Activated naive CD4-positive, alpha-beta T cell treated with anti-CD3 and anti-CD28 coated beads, Interleukin-2, amount 50 U/mL, for 24 hours (primary cell): Measurements from ENCODE around the gene KRTAP12-3.
A peak's percentile ranks its signal among the peaks of the same experiment; 100 is the strongest.
"Not testable (repeated sequence)": the region's sequence is repeated elsewhere in the genome, so short reads cannot be mapped to it uniquely, and the experiment has no call there.

Source experiments
- H3K27ac Mint-ChIP-seq: one replicate; pipeline ENCODE4 v1.8.0; 2021; ENCODE audit warnings: mild to moderate bottlenecking, mixed read lengths
- H3K27me3 Mint-ChIP-seq: one replicate; pipeline ENCODE4 v1.8.0; 2021; ENCODE audit warnings: mixed read lengths
- H3K36me3 Mint-ChIP-seq: one replicate; pipeline ENCODE4 v1.8.0; 2021; ENCODE audit warnings: mixed read lengths
- H3K4me1 Mint-ChIP-seq: one replicate; pipeline ENCODE4 v1.8.0; 2021; ENCODE audit warnings: mixed read lengths
- H3K4me3 Mint-ChIP-seq: one replicate; pipeline ENCODE4 v1.8.0; 2021; ENCODE audit warnings: mild to moderate bottlenecking, mixed read lengths
- H3K9me3 Mint-ChIP-seq: one replicate; pipeline ENCODE4 v1.8.0; 2021; ENCODE audit warnings: mixed read lengths

Gene KRTAP12-3

DNA sequence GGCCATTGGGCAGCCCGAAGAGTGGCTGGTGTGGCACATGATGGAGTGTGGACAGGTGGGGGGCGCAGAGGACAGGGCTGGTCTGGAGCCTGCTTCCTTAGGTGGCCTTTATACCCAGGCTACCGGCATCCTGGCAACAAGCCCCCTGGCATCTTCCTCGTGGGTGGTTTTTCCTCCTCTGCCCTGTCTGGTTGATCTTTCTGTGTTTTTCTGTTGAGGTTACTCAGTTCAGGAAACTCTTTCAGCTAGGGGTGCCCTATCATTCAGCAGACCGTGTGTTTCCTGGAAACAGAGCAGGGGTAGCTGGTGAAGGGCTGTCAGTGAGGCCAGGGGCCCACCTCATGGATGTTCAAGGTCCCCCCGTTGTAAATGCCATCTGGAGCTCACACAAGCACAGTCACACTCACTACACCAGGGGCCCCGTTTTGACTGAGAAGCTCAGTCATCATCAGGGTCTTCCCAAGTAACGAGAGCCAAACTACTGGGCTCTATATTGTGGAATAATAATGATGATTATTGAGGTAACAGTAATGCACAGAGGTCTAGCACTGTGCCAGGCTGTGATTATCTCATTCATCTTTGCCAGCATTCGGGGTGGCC lies 3.1 kb upstream of the KRTAP12-3 start, which contains the start of gene KRTAP12-4:
KRTAP12-4 (minus strand) TSS at position 84 of the 600 bp plus-strand sequence; CDS start at position 39, 45 bp downstream.
- Mint-ChIP-seq H3K27ac (peak within 1 kb of the TSS; percentile 65), H3K36me3 (peaks cover 11% of the 10 kb centered on the region), H3K4me1 (peaks cover 67% of the 10 kb centered on the region), H3K4me3 (peak within 1 kb of the TSS; percentile 36), H3K27me3 (no peaks in the 10 kb centered on the region), H3K9me3 (peaks cover 13% of the 10 kb centered on the region)

DNA sequence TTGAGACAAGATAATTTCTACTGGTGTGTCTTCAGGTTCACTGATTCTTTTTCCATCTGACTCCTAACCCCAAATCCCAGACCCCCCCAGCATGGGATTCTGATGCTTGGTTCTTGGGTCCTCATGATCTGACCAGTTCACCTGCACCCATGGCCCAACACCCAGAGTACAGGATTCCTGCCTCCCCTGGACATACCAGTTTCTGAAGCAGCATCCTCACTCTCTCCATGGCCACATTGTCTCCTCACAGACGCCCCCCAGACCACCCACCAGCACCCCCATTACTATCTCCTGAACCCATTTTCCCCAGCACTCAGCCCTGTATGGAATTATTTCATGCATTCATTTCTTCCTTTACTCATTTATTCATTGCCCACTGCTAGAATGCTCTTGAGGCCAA lies 864 bp upstream of the KRTAP12-3 start:
- Mint-ChIP-seq H3K9me3 (peaks cover 19% of the 10 kb centered on the region), H3K4me1 (peaks cover 68% of the 10 kb centered on the region), H3K4me3 (peak overlapping the region; percentile 76), H3K36me3 (peaks cover 12% of the 10 kb centered on the region), H3K27me3 (no peaks in the 10 kb centered on the region), H3K27ac (peak overlapping the region; percentile 84)

DNA sequence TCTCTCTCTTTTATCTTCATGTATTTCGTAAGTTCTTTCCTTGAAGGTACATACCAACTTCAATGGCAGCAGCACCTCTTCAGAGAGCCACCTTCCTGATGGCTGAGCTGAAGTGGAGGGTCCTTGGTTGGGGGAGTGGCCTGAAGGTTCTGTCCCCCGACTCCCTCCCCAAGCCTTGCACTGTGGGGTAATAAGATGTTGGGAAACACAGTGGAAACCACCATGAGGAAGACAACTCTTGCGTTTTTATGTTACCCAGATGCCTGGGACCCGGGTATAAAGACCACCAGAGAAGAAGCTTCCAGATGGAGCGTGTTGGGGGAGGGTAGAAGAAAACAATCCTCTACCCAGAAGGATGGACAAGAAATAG lies 794 bp downstream of the KRTAP12-3 start:
- H3K4me3 Mint-ChIP-seq: peak overlapping the region; percentile 76
- peaks cover 20% of the 10 kb centered on the region for H3K9me3 Mint-ChIP-seq
- peaks cover 12% of the 10 kb centered on the region for H3K36me3 Mint-ChIP-seq
- H3K27ac Mint-ChIP-seq: peak overlapping the region; percentile 93
- H3K27me3 Mint-ChIP-seq: no peaks in the 10 kb centered on the region
- peaks cover 65% of the 10 kb centered on the region for H3K4me1 Mint-ChIP-seq

DNA sequence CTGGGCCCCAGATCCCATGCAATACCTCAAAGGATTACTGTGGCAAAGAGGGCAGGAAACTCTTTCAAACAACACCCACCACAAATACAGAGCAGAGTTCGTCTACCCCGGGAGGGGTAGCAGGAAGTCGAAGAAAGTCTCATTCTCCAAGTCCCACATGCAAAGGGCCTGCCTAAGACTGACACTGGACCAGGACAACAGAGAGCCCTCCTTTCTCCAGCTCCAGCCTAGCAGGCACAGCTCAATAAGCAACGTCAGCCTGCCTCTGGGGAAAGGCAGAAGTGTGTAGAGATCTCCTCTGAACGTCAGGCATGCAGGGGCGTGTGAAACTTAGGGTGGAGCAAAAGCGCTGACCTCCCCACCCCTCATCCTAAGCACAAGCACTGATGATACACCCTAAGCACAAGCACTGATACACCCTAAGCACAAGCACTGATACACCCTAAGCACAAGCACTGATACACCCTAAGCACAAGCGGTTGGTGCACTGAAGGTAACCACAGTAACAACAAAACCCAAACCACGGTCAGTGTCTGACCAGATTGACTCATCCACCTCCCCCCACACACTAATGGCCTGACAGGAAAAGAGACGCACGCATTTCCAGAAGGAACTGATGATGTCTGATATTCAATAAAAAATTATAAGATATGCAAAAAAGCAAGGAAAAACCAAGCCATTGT lies 1.3 kb downstream of the KRTAP12-3 start:
- Mint-ChIP-seq H3K4me1 (peaks cover 60% of the 10 kb centered on the region), H3K4me3 (peak overlapping the region; percentile 76), H3K36me3 (peaks cover 12% of the 10 kb centered on the region), H3K9me3 (peaks cover 20% of the 10 kb centered on the region), H3K27me3 (no peaks in the 10 kb centered on the region), H3K27ac (peak overlapping the region; percentile 93)

DNA sequence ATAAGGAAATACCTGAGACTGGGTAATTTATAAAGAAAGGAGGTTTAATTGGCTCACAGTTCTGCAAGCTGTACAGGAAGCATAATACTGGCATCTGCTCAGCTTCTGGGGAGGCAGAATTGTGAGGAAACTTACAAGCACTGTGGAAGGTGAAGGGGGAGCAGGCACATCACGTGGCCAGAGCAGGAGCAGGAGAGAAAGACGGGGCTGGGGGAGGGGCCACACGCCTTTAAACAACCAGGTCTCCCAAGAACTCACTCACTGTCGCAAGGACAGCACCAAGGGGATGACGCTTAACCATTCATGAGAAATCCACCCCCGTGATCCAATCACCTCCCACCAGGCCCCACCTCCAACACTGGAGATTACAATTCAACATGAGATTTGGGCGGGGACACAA lies 3.8 kb downstream of the KRTAP12-3 start:
- H3K27ac Mint-ChIP-seq: peak overlapping the region; percentile 20
- not testable (repeated sequence) for H3K4me3 Mint-ChIP-seq, H3K27me3 Mint-ChIP-seq, H3K36me3 Mint-ChIP-seq
- peaks cover 38% of the 10 kb centered on the region for H3K4me1 Mint-ChIP-seq
- peaks cover 14% of the 10 kb centered on the region for H3K9me3 Mint-ChIP-seq

DNA sequence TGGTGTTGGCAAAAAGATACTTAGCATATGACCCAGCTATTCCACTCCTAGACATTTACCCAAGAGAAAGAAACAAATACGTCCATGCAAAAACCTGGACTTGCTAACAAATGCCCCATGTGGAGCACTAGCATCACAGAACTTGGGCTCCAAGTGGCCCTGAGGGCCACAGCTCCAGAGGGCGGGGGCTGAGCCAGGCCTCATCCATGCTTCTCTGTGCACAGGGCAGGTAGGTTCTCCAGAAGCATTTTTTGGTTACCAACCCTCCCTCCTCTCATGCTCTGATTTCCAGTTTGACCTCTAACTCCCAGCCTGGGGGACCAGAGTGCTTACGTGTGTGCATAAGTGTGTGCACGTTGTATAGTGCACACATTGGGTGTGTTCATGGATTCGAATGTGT lies 7.0 kb downstream of the KRTAP12-3 start:
- no peak overlapping the region for H3K4me3 Mint-ChIP-seq
- peaks cover 3% of the 10 kb centered on the region for H3K36me3 Mint-ChIP-seq
- peak overlapping the region; percentile 73 for H3K27ac Mint-ChIP-seq
- H3K27me3 Mint-ChIP-seq: no peaks in the 10 kb centered on the region
- H3K9me3 Mint-ChIP-seq: peaks cover 12% of the 10 kb centered on the region
- peaks cover 7% of the 10 kb centered on the region for H3K4me1 Mint-ChIP-seq

DNA sequence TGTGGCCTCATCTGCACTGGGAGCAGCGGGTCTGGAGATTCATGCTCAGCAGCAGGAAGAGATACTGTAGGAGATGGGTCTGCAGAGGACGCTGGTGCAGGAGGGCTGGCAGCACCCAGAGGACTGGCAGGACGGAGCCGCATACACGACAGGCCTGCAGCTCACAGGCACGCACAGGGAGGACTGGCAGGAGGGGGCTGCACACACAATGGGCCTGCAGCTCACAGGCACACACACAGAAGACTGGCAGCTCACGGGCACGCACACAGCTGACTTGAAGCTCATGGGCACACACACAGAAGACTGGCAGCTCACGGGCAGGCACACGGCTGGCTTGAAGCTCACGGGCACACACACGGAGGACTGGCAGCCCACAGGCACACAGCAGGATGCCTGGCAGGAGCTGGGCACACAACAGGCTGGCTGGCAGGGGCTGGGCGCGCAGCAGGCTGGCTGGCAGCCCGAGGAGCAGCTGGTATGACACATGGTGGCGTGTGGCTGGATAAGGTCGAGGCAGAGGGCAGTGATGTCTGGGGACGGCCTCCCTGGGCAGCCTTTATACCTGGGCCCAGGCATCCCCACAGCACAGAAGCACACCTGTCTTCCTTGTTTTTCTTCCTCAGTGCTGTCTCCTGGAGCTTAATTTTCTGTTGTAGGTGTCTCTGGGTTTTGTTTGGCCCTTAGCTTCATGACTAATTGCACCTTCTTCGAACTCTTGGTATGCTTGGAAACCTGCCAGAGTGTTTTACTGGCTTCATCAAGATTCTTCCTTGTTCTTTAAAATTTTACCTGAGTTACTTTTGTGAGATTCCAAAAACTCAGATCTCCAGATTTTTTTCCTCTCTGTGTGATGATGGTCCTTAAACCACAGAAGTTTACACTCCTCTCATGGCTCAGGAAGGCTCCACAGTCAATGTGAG lies 8.9 kb downstream of the KRTAP12-3 start, which contains the start of gene KRTAP12-2:
KRTAP12-2 (minus strand) TSS at position 527 of the 920 bp plus-strand sequence; CDS start at position 486, 41 bp downstream.
- Mint-ChIP-seq H3K27me3 (no peaks in the 10 kb centered on the region), H3K4me3 (no peak within 1 kb of the TSS), H3K36me3 (peaks cover 5% of the 10 kb centered on the region), H3K4me1 (peaks cover 3% of the 10 kb centered on the region), H3K9me3 (peaks cover 7% of the 10 kb centered on the region), H3K27ac (no peak within 1 kb of the TSS)

DNA sequence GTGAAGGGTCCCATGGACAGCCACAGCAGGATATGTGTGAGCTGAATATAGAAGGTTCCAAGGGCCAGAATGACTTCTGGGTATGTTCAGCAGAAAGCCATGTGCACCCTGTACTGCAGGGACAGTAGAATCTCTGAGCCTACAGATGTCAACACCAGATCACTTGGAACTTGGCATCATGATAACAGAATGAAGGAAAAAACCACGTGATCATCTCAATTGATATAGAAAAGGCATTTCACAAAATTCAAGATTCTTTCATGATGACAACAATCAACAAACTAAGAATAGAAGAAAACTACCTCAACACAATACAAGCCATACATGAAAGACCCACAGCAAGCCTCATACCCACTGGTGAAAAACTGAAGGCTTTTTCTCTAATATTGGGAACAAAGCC lies 9.9 kb downstream of the KRTAP12-3 start:
- no peak overlapping the region for H3K27ac Mint-ChIP-seq
- no peaks in the 10 kb centered on the region for H3K27me3 Mint-ChIP-seq
- peaks cover 7% of the 10 kb centered on the region for H3K36me3 Mint-ChIP-seq
- H3K9me3 Mint-ChIP-seq: peaks cover 5% of the 10 kb centered on the region
- no peak overlapping the region for H3K4me3 Mint-ChIP-seq
- H3K4me1 Mint-ChIP-seq: peaks cover 3% of the 10 kb centered on the region

DNA sequence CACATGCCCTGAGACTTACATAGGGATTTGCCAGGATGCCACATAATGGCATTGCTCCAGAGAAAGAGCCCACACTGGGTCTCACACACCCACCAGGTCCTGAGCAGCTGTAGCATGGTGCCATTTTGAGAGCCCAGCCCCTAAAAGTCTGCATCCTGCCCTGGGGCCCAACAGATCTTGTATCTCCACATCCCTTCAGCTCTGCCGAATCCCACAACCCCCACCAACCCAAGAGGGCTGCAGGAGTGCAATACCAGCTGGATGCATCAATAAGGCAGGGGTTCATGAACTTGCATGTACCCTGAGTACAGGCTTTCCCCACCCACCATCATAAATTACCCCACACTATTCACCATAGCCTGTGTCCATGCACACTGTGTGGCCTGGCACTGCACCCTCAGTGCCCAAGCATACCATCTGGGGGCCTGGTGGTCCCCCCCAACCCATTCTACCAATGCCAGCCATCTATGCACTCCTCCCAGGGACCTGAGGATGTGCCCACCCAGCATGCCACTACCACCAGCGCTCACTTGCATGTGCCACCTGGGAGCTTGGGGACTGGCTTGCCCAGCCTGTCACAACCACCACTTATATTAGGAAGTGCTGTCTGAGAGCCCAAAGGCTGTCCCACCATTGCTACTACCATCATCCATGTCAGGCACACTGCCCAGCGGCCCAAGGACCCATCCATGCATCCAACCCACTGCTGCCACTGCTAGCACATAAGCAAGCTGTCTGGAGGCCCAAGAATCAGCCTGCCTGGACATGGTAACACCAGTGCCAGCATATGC lies 13.1 kb downstream of the KRTAP12-3 start:
- Mint-ChIP-seq H3K36me3 (peaks cover 12% of the 10 kb centered on the region), H3K27me3 (no peaks in the 10 kb centered on the region), H3K9me3 (peaks cover 24% of the 10 kb centered on the region), H3K4me1 (peaks cover 3% of the 10 kb centered on the region), H3K4me3 (no peak overlapping the region), H3K27ac (no peak overlapping the region)

DNA sequence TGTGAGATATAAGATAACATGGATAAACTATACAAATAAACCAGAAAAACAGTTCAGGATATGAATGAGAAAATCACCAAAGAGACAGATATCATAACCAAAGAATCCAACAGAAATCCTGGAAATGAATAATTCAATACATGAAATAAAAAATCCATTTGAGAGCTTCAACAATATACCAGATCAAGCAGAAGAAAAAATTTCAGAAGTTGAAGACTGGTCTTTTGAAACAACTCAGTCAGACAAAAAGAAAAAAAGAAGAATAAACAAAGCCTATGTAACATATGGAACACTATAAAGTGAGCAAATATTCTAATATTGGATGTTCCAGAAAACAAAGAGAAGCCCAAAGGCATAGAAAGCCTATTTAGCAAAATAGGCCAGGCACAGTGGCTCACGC lies 14.2 kb downstream of the KRTAP12-3 start:
- peaks cover 24% of the 10 kb centered on the region for H3K9me3 Mint-ChIP-seq
- H3K27ac Mint-ChIP-seq: no peak overlapping the region
- no peaks in the 10 kb centered on the region for H3K27me3 Mint-ChIP-seq
- H3K36me3 Mint-ChIP-seq: peaks cover 12% of the 10 kb centered on the region
- H3K4me3 Mint-ChIP-seq: no peak overlapping the region
- H3K4me1 Mint-ChIP-seq: no peaks in the 10 kb centered on the region

DNA sequence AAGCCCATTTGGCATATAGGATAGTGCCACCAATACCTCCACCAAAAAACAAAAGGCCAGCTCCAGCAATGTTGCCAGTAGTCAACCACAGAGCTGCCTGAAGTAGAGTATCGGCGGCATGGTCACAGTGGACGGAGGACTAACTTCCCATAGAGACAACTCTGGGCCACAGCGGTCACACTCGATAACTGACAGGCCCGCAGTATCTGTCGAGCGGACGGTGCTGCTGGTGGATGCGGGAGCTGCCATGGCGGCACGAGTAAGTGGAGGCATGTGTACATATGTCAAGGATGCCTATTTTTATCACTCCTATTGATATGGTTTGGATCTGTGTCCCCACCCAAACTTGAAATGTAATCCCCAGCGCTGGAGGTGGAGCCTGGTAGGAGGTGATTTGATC lies 20.1 kb downstream of the KRTAP12-3 start:
- Mint-ChIP-seq H3K36me3 (peaks cover 4% of the 10 kb centered on the region), H3K27ac (no peak overlapping the region)

DNA sequence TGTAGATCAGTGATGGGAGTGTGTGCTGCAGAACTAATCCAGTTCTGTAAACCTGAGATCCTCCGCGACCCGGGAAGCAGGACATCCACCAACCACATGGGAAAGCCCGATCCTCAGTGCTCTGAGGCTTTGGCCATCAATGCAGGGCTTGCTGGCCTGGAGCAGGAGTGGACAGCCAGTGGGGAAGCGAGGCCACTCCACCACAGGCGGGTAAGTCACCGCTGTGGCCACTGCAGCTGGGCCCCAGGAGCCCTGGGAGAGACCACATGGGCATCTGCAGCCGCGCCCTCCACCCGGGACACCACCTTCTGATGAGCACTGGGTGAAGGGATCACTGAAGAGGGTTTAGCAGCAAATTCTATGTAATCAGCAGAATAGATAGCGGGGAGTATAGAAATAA lies 23.4 kb downstream of the KRTAP12-3 start:
- no peak overlapping the region for H3K4me3 Mint-ChIP-seq
- H3K9me3 Mint-ChIP-seq: no peaks in the 10 kb centered on the region
- H3K4me1 Mint-ChIP-seq: peaks cover 7% of the 10 kb centered on the region
- H3K36me3 Mint-ChIP-seq: peaks cover 3% of the 10 kb centered on the region
- H3K27ac Mint-ChIP-seq: no peak overlapping the region
- H3K27me3 Mint-ChIP-seq: peaks cover 2% of the 10 kb centered on the region

More for the DNA sequence above, 20.1 kb downstream of the KRTAP12-3 start:
- peaks cover 19% of the 10 kb centered on the region for H3K9me3 Mint-ChIP-seq
- H3K4me3 Mint-ChIP-seq: no peak overlapping the region
- no peaks in the 10 kb centered on the region for H3K27me3 Mint-ChIP-seq
- no peaks in the 10 kb centered on the region for H3K4me1 Mint-ChIP-seq

DNA sequence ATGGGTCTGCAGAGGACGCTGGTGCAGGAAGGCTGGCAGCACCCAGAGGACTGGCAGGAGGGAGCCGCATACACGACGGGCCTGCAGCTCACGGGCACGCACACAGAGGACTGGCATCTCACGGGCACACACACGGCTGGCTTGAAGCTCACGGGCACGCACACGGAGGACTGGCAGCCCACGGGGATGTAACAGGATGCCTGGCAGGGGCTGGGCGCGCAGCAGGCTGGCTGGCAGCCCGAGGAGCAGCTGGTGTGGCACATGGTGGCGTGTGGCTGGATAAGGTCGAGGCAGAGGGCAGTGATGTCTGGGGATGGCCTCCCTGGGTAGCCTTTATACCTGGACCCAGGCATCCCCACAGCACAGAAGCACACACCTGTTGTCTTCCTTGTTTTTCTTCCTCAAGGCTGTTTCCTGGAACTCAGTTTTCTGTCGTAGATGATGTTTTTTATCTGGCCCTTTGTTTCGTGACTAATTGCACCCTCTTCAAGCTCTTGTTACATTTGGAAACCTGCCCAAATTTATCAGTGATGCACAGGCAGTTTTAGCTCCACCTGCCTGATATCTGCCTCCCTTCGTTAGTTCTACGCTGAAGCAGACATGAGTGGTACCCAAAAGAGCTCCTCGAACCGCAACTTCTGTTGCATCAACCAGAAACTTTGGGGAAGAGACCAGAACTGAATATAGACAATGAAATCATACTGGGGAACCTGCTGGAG lies 24.3 kb downstream of the KRTAP12-3 start, which contains the start of gene KRTAP12-1:
KRTAP12-1 (minus strand) TSS at position 303 of the 719 bp plus-strand sequence; CDS start at position 263, 40 bp downstream.
- Mint-ChIP-seq H3K9me3 (no peaks in the 10 kb centered on the region), H3K36me3 (peaks cover 3% of the 10 kb centered on the region), H3K4me3 (no peak within 1 kb of the TSS), H3K27ac (no peak within 1 kb of the TSS), H3K4me1 (peaks cover 11% of the 10 kb centered on the region), H3K27me3 (peaks cover 4% of the 10 kb centered on the region)

DNA sequence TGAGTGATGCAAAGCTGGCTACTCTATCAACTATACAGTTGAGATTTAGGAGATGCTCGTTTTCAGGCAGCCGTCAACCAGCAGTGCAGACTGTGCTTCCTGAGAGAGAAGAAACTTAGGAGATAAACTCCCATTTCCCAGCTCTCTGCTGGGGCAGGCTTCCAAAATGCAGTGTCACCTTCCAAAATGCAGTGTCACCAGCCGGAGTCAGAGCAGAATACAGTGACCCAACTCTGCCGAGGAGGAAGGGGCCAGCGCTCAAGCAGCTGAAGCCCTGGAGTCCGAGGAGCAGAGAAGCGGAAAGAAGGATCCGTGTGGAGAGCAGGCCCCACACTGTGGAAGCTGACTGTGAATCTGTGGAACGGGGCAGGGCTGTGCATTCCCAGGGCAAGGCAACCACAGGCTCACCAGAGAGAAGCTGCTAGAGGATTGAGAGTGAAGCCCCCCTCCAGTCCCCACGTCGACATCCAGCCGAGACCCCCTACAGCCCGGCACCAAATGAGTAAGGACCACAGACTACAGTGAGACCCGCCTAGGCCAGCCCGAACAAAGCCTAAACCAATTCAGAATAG lies 24.9 kb downstream of the KRTAP12-3 start:
- H3K9me3 Mint-ChIP-seq: no peaks in the 10 kb centered on the region
- H3K4me1 Mint-ChIP-seq: peaks cover 11% of the 10 kb centered on the region
- H3K4me3 Mint-ChIP-seq: no peak overlapping the region
- peaks cover 3% of the 10 kb centered on the region for H3K36me3 Mint-ChIP-seq
- H3K27me3 Mint-ChIP-seq: peaks cover 4% of the 10 kb centered on the region
- no peak overlapping the region for H3K27ac Mint-ChIP-seq
